Measurements from ENCODE around the gene ACVRL1.

DNA sequence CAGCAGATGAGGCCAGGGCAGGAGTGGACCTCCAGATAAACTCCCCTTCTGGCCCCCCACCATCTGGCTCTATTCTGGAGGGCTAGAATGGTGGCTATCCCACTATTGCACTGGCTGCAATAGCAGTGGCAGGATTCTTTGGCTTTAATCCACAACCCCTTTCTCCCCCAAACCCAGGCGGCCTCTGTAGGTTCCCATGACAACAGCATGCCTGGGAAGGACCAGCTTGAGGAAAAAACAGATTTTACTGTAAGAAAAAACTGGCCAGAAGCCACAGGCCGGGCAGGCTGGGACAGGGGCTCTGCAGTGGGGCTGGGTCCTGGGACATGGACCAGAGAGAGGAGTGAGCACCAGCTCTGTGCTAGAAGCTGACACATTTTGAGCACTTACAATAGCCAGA, 30.6 kb downstream of the ACVRL1 start:
- TF ChIP-seq, protein P1, sequence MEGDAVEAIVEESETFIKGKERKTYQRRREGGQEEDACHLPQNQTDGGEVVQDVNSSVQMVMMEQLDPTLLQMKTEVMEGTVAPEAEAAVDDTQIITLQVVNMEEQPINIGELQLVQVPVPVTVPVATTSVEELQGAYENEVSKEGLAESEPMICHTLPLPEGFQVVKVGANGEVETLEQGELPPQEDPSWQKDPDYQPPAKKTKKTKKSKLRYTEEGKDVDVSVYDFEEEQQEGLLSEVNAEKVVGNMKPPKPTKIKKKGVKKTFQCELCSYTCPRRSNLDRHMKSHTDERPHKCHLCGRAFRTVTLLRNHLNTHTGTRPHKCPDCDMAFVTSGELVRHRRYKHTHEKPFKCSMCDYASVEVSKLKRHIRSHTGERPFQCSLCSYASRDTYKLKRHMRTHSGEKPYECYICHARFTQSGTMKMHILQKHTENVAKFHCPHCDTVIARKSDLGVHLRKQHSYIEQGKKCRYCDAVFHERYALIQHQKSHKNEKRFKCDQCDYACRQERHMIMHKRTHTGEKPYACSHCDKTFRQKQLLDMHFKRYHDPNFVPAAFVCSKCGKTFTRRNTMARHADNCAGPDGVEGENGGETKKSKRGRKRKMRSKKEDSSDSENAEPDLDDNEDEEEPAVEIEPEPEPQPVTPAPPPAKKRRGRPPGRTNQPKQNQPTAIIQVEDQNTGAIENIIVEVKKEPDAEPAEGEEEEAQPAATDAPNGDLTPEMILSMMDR (conservative IDR thresholded peaks at IDR 0.05) = no peak
- TF ChIP-seq EZH2 (IDR thresholded peaks at IDR 0.05; ENCODE audit: low read depth) = no peak

All from PC-9 (cell line).